H1 (cell line): ENCODE data around the gene ADAMTS3. TPM values are rescaled to one million over a fixed set of nuclear protein-coding genes. Genes with fewer than 3 reads are reported as not detected.

Source experiments
- NRF1 ChIP-seq: IDR thresholded peaks from 2 replicates; pipeline ENCODE4 v1.6.1; 2011; ENCODE audit warnings: mild to moderate bottlenecking, low read depth, low read length, improper control_type of control experiment
- PHF8 ChIP-seq: fragments of 200-600 bp; sonication (generic); conservative IDR thresholded peaks from 2 replicates; pipeline ENCODE4 v1.7.1; 2012; ENCODE audit warnings: low read depth, mild to moderate bottlenecking, inconsistent platforms, low read length, moderate library complexity
- POLR2A ChIP-seq, 2 experiments: IDR thresholded peaks; 1 replicate in 1 of 2; 2 replicates in 1 of 2; pipeline ENCODE4 v1.6.1; 2011; ENCODE audit warnings: low read depth in 2 of 2, low read length in 2 of 2, mild to moderate bottlenecking in 2 of 2; ENCODE audit errors: control extremely low read depth in 1 of 2
- SP1 ChIP-seq: IDR thresholded peaks from 2 replicates; pipeline ENCODE4 v1.6.1; 2011; ENCODE audit warnings: low read depth, low read length
- SP4 ChIP-seq: IDR thresholded peaks from 2 replicates; pipeline ENCODE4 v1.6.1; 2012; ENCODE audit warnings: low read length, inconsistent platforms
- TBP ChIP-seq: IDR thresholded peaks from 2 replicates; pipeline ENCODE4 v1.6.1; 2011; ENCODE audit warnings: low read depth, low read length, improper control_type of control experiment
- polyA plus RNA-seq, 7 experiments: library from polyadenylated mRNA; depleted of rRNA in 3 of 7; stranded (reverse) in 5 of 7; unstranded in 2 of 7; fragments of >200 nt in 5 of 7; fragments of 200-250 nt in 2 of 7; gene quantifications; 1 replicate in 5 of 7; 2 replicates in 1 of 7; 4 replicates in 1 of 7; pipeline versions ENCODE4 v1.2.1 to v1.2.3, GENCODE V29; 2011 to 2013; ENCODE audit warnings: missing spikeins in 2 of 7, mixed read lengths in 2 of 7
- total RNA-seq: library from RNA; stranded (reverse); fragmentation: NEBNext Ultra II Directional; extraction: Animal tissue kit (Norgen Biotek cat#: 25700); gene quantifications from 2 replicates; pipeline ENCODE4 v1.2.1, GENCODE V29; 2021
- TF ChIP-seq, protein P1 (sequence below): fragments of 300-600 bp; sonication (generic); IDR thresholded peaks from 2 replicates; pipeline ENCODE4 v1.7.1; 2012; ENCODE audit warnings: low read length, moderate library complexity, mild to moderate bottlenecking, inconsistent platforms; ENCODE audit not compliant: insufficient replicate concordance
- TF ChIP-seq, protein P2 (sequence below), 3 experiments: IDR thresholded peaks; 1 replicate in 2 of 3; 2 replicates in 1 of 3; pipeline versions ENCODE4 v1.5.1 to v1.6.1; 2011; ENCODE audit warnings: low read length in 3 of 3, mild to moderate bottlenecking in 3 of 3, inconsistent platforms in 2 of 3, low read depth in 1 of 3, moderate library complexity in 1 of 3; ENCODE audit not compliant: insufficient read depth in 1 of 3; ENCODE audit errors: control extremely low read depth in 1 of 3
- TF ChIP-seq, protein P3 (sequence below): IDR thresholded peaks from 2 replicates; pipeline ENCODE4 v1.6.1; 2011; ENCODE audit warnings: low read length, improper control_type of control experiment

Gene ADAMTS3
- total and polyA plus RNA-seq, 2 of the 8 experiments (the other 6 are each of a cell fraction or from before 2014, with no cell fraction given): 1.3 to 3.4 TPM

DNA sequence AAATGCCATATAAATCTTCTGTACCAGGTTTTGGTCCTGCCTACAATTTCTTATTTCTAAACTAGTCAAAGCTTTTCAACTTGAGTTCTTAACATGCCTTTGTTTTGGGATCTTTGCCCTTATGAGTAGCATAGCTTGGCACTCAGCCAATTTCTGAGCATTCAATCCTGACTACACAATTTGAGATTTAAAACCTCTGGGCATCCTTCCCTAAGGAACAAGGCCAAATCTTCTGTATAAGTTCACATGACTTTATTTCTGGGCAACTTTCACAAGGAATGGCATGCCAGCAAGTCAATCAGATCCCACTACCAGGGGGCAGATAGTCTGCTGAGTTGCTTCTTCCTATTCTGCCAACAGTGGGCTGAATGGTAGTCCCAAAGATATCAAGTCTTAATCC, 254.2 kb downstream of the ADAMTS3 start (continued):
- TF ChIP-seq, protein P1, sequence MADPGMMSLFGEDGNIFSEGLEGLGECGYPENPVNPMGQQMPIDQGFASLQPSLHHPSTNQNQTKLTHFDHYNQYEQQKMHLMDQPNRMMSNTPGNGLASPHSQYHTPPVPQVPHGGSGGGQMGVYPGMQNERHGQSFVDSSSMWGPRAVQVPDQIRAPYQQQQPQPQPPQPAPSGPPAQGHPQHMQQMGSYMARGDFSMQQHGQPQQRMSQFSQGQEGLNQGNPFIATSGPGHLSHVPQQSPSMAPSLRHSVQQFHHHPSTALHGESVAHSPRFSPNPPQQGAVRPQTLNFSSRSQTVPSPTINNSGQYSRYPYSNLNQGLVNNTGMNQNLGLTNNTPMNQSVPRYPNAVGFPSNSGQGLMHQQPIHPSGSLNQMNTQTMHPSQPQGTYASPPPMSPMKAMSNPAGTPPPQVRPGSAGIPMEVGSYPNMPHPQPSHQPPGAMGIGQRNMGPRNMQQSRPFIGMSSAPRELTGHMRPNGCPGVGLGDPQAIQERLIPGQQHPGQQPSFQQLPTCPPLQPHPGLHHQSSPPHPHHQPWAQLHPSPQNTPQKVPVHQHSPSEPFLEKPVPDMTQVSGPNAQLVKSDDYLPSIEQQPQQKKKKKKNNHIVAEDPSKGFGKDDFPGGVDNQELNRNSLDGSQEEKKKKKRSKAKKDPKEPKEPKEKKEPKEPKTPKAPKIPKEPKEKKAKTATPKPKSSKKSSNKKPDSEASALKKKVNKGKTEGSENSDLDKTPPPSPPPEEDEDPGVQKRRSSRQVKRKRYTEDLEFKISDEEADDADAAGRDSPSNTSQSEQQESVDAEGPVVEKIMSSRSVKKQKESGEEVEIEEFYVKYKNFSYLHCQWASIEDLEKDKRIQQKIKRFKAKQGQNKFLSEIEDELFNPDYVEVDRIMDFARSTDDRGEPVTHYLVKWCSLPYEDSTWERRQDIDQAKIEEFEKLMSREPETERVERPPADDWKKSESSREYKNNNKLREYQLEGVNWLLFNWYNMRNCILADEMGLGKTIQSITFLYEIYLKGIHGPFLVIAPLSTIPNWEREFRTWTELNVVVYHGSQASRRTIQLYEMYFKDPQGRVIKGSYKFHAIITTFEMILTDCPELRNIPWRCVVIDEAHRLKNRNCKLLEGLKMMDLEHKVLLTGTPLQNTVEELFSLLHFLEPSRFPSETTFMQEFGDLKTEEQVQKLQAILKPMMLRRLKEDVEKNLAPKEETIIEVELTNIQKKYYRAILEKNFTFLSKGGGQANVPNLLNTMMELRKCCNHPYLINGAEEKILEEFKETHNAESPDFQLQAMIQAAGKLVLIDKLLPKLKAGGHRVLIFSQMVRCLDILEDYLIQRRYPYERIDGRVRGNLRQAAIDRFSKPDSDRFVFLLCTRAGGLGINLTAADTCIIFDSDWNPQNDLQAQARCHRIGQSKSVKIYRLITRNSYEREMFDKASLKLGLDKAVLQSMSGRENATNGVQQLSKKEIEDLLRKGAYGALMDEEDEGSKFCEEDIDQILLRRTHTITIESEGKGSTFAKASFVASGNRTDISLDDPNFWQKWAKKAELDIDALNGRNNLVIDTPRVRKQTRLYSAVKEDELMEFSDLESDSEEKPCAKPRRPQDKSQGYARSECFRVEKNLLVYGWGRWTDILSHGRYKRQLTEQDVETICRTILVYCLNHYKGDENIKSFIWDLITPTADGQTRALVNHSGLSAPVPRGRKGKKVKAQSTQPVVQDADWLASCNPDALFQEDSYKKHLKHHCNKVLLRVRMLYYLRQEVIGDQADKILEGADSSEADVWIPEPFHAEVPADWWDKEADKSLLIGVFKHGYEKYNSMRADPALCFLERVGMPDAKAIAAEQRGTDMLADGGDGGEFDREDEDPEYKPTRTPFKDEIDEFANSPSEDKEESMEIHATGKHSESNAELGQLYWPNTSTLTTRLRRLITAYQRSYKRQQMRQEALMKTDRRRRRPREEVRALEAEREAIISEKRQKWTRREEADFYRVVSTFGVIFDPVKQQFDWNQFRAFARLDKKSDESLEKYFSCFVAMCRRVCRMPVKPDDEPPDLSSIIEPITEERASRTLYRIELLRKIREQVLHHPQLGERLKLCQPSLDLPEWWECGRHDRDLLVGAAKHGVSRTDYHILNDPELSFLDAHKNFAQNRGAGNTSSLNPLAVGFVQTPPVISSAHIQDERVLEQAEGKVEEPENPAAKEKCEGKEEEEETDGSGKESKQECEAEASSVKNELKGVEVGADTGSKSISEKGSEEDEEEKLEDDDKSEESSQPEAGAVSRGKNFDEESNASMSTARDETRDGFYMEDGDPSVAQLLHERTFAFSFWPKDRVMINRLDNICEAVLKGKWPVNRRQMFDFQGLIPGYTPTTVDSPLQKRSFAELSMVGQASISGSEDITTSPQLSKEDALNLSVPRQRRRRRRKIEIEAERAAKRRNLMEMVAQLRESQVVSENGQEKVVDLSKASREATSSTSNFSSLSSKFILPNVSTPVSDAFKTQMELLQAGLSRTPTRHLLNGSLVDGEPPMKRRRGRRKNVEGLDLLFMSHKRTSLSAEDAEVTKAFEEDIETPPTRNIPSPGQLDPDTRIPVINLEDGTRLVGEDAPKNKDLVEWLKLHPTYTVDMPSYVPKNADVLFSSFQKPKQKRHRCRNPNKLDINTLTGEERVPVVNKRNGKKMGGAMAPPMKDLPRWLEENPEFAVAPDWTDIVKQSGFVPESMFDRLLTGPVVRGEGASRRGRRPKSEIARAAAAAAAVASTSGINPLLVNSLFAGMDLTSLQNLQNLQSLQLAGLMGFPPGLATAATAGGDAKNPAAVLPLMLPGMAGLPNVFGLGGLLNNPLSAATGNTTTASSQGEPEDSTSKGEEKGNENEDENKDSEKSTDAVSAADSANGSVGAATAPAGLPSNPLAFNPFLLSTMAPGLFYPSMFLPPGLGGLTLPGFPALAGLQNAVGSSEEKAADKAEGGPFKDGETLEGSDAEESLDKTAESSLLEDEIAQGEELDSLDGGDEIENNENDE: no peak
- no peak for TF ChIP-seq SP4
- no peak for TF ChIP-seq SP1
- no peak for TF ChIP-seq NRF1
- TF ChIP-seq, protein P2, sequence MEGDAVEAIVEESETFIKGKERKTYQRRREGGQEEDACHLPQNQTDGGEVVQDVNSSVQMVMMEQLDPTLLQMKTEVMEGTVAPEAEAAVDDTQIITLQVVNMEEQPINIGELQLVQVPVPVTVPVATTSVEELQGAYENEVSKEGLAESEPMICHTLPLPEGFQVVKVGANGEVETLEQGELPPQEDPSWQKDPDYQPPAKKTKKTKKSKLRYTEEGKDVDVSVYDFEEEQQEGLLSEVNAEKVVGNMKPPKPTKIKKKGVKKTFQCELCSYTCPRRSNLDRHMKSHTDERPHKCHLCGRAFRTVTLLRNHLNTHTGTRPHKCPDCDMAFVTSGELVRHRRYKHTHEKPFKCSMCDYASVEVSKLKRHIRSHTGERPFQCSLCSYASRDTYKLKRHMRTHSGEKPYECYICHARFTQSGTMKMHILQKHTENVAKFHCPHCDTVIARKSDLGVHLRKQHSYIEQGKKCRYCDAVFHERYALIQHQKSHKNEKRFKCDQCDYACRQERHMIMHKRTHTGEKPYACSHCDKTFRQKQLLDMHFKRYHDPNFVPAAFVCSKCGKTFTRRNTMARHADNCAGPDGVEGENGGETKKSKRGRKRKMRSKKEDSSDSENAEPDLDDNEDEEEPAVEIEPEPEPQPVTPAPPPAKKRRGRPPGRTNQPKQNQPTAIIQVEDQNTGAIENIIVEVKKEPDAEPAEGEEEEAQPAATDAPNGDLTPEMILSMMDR (IDR thresholded peaks at IDR 0.05; ENCODE audit: control extremely low read depth in 1 of 3, insufficient read depth in 1 of 3, low read depth in 1 of 3, low read length in 3 of 3): no peak
- no peak for TF ChIP-seq POLR2A (IDR thresholded peaks at IDR 0.05; ENCODE audit: control extremely low read depth in 1 of 2, low read depth in 2 of 2, low read length in 2 of 2)
- no peak for TF ChIP-seq PHF8
- TF ChIP-seq TBP: no peak
- TF ChIP-seq, protein P3, sequence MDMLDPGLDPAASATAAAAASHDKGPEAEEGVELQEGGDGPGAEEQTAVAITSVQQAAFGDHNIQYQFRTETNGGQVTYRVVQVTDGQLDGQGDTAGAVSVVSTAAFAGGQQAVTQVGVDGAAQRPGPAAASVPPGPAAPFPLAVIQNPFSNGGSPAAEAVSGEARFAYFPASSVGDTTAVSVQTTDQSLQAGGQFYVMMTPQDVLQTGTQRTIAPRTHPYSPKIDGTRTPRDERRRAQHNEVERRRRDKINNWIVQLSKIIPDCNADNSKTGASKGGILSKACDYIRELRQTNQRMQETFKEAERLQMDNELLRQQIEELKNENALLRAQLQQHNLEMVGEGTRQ: no peak
